ENCODE measurements around the gene BMPR1A. TPM values are rescaled to one million over a fixed set of nuclear protein-coding genes. Genes with fewer than 3 reads are reported as not detected.
"Not testable (repeated sequence)": the region's sequence is repeated elsewhere in the genome, so short reads cannot be mapped to it uniquely, and the experiment has no call there.

Gene BMPR1A
- total RNA-seq, 4 donors from 2014 or later, result 21.1 to 33.3 (median 26.7) TPM

DNA sequence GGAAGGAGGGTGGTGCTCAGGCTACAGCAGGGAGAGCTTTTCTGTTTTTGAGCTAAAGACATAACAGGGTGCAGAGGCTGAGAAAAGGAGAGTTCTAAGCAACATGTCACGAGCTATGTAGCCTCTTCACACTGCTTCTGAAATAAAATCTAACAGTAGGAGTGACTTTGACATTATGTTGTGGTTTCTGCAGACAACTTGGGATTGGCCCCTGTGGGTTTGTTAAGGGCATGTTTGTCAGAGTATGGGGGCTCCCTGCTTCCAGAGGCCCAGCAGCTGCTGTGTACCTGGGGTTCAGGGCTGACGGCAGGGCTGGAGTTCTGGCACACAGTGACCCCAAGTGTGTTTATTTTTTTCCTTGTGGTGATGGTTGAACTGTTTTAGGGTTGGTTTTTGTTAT, 176.3 kb downstream of the BMPR1A start:
- TF ChIP-seq, protein P1, sequence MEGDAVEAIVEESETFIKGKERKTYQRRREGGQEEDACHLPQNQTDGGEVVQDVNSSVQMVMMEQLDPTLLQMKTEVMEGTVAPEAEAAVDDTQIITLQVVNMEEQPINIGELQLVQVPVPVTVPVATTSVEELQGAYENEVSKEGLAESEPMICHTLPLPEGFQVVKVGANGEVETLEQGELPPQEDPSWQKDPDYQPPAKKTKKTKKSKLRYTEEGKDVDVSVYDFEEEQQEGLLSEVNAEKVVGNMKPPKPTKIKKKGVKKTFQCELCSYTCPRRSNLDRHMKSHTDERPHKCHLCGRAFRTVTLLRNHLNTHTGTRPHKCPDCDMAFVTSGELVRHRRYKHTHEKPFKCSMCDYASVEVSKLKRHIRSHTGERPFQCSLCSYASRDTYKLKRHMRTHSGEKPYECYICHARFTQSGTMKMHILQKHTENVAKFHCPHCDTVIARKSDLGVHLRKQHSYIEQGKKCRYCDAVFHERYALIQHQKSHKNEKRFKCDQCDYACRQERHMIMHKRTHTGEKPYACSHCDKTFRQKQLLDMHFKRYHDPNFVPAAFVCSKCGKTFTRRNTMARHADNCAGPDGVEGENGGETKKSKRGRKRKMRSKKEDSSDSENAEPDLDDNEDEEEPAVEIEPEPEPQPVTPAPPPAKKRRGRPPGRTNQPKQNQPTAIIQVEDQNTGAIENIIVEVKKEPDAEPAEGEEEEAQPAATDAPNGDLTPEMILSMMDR (IDR thresholded peaks at IDR 0.05), result no peak
- TF ChIP-seq POLR2A (IDR thresholded peaks at IDR 0.05) (no peak), EP300 (IDR thresholded peaks at IDR 0.05) (no peak), POLR2AphosphoS5 (IDR thresholded peaks at IDR 0.05) (no peak)
- Histone ChIP-seq H3K36me3 (peaks cover 14% of the 10 kb centered on the region), H3K27ac (no peak overlapping the region), H3K4me1 (no peaks in the 10 kb centered on the region), H3K9me3 (no peaks in the 10 kb centered on the region), H3K4me3 (no peak overlapping the region), H3K27me3 (no peaks in the 10 kb centered on the region)
- 92% methylated on average over 2 of the region's 2 CpGs for WGBS
- no peak for DNase-seq (ENCODE audit: low spot score in 2 of 2)

DNA sequence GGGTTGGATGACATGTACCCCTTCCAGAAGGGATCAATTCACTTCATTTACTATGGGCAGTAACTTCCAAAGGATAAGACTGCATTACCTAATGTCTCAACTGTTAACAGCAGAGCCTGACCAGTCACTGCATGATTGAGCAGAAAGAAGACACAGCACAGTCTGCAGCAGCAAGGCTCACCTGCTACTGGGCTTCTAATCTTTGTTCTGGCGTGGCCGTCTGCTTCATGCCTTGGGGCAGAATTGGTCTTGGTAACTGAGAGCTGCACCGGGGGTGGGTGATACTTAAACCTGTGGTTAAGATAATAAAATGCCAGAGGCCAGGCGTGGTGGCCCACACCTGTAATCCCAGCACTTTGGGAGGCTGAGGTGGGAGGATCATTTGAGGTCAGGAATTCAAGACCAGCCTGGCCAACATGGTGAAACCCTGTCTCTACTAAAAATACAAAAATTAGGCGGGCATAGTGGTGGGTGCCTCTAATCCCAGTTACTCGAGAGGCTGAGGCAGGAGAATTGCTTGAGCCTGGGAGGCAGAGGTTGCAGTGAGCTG, 177.8 kb downstream of the BMPR1A start:
- WGBS, result 93% methylated on average over 4 of the region's 6 CpGs
- H3K9me3 ChIP-seq, H3K27me3 ChIP-seq, H3K4me1 ChIP-seq, H3K27ac ChIP-seq, H3K4me3 ChIP-seq: not testable (repeated sequence)
- DNase-seq (ENCODE audit: low spot score in 2 of 2), result peak in 1 of 2 donors; percentile 70
- H3K36me3 ChIP-seq, result peaks cover 14% of the 10 kb centered on the region

DNA sequence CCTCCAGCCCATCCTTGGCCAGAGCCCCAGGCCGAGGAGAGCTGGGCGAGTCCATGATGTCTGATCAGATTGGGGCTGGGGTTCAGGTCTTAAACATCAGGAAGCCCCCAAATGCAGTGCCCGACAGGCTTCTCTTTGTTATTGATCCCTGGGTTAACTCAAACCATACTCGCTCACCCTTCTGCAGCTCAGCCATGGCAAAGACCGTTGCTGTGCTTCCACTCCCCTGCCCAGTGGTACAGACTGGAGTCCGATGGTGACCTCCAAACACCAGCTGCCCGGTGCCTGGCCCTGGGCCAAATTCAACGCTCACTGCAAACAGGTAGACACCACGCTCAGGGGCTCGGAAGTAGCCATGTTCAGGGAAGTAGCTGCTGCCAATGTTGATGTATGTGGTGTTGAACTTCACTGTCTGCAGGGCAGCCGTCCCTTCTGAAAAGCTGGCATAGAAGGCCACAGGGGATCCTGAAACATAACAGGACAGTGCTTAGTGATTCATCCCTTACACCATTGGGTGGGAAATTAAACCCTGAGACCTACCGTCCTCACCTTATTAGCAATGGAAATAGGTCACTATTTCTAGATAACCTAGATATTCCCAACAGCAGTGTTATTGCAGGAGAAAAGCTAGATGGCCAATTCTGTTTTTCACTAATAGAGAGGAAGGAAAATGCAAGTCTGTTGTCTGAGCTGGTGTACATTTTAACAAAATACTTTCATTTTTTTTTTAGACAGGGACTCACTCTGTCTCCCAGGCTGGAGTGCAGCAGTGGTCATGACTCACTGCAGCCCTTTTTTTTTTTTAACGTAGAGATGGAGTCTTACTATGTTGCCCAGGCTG, 180.5 kb downstream of the BMPR1A start:
- WGBS, result 81% methylated on average over 13 of the region's 13 CpGs
- H3K4me3 ChIP-seq, result no peak overlapping the region
- H3K36me3 ChIP-seq, result peaks cover 2% of the 10 kb centered on the region
- H3K27me3 ChIP-seq, result no peaks in the 10 kb centered on the region
- TF ChIP-seq POLR2A (IDR thresholded peaks at IDR 0.05), result no peak
- no peak for TF ChIP-seq EP300 (IDR thresholded peaks at IDR 0.05)
- TF ChIP-seq, protein P1 (IDR thresholded peaks at IDR 0.05), result no peak
- no peak for TF ChIP-seq POLR2AphosphoS5 (IDR thresholded peaks at IDR 0.05)
- no peaks in the 10 kb centered on the region for H3K9me3 ChIP-seq
- peak in 1 of 2 donors; percentile 75 for DNase-seq (ENCODE audit: low spot score in 2 of 2)
- no peak overlapping the region for H3K27ac ChIP-seq
- peaks cover 3% of the 10 kb centered on the region for H3K4me1 ChIP-seq

DNA sequence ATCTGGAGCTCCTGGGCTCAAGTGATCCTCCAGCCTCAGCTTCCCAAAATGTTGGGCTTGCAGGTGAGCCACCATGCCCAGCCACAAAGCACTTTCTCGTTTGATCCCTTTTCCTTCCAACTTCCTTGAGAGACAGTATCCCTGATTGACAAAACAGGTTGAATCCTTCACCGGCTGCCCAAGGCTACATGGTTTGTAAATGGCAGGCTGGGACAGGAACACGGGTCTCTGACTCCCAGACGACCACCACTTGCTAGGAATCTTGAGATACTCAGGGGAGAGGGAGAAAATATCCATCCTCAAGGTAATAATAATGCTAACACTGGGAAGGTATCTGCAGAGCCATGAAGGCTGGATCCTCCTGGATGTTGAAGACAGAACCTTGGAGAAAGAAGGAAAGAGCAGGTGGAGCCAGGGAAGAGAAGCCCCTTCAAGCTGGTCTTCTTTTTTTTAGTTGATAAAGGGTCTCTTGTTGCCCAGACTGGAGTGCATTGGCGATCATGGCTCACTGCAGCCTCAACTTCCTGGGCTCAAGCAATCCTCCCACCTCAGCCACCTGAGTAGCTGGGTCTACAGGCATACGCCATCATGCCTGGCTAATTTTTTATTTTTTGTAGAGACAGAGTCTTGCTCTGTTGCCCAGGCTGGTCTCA, 181.2 kb downstream of the BMPR1A start:
- WGBS, result 63% methylated on average over 6 of the region's 6 CpGs
- DNase-seq (ENCODE audit: low spot score in 2 of 2), result peak in 1 of 2 donors; percentile 38
- no peak overlapping the region for H3K27ac ChIP-seq
- H3K27me3 ChIP-seq, result no peaks in the 10 kb centered on the region
- H3K4me3 ChIP-seq, result no peak overlapping the region
- peaks cover 2% of the 10 kb centered on the region for H3K36me3 ChIP-seq
- peaks cover 3% of the 10 kb centered on the region for H3K4me1 ChIP-seq
- TF ChIP-seq EP300 (IDR thresholded peaks at IDR 0.05), result no peak
- TF ChIP-seq POLR2AphosphoS5 (IDR thresholded peaks at IDR 0.05), result no peak
- TF ChIP-seq POLR2A (IDR thresholded peaks at IDR 0.05), result no peak
- TF ChIP-seq, protein P1 (IDR thresholded peaks at IDR 0.05), result no peak
- no peaks in the 10 kb centered on the region for H3K9me3 ChIP-seq

DNA sequence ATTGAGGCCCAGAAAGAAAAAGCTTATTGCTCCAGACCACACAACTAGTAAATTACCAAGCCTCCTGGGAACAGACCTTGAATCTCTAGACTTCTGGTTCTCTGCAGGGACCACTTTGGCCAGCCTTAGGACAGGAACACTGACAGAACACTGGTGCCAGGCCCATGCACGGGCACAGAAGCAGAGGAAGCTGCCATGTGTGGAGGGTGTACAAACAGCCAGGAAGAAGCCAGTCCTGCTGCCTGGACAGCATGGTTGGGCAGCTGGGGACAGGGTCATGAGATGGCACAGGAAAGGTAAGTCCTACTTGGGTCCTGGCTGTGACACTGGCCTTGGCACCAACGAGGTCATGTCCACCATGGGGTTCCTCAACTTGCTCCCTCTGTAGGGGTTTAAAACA, 181.8 kb downstream of the BMPR1A start:
- H3K27ac ChIP-seq, result no peak overlapping the region

DNA sequence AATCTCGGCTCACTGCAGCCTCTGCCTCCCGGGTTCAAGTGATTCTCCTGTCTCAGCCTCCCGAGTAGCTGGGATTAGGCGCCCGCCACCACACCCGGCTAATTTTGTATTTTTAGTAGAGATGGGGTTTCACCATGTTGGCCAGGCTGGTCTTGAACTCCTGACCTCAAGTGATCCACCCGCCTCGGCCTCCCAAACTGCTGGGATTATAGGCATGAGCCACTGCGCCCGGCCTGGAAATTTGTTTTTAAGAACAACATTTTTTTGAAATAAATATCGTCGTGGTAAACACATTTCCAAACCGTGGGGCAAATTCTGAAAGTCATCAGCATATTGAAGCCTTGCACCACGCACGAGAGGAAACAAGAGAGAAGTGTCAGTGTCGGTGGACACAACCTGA, 183.7 kb downstream of the BMPR1A start:
- not testable (repeated sequence) for H3K4me3 ChIP-seq, H3K27ac ChIP-seq, H3K27me3 ChIP-seq, H3K9me3 ChIP-seq
- 83% methylated on average over 16 of the region's 16 CpGs for WGBS
- DNase-seq (ENCODE audit: low spot score in 2 of 2), result peak in 1 of 2 donors; percentile 47
- Histone ChIP-seq H3K36me3 (peaks cover 11% of the 10 kb centered on the region), H3K4me1 (peaks cover 15% of the 10 kb centered on the region)

More for the DNA sequence above, 181.8 kb downstream of the BMPR1A start:
- Histone ChIP-seq H3K36me3 (peaks cover 6% of the 10 kb centered on the region), H3K27me3 (no peaks in the 10 kb centered on the region), H3K4me3 (no peak overlapping the region), H3K9me3 (no peaks in the 10 kb centered on the region), H3K4me1 (peaks cover 3% of the 10 kb centered on the region)
- WGBS, result 88% methylated on average over 2 of the region's 2 CpGs
- DNase-seq (ENCODE audit: low spot score in 2 of 2), result peak in 1 of 2 donors; percentile 55
- TF ChIP-seq EP300 (IDR thresholded peaks at IDR 0.05) (no peak), POLR2A (IDR thresholded peaks at IDR 0.05) (no peak), POLR2AphosphoS5 (IDR thresholded peaks at IDR 0.05) (no peak)
- TF ChIP-seq, protein P1 (IDR thresholded peaks at IDR 0.05), result no peak

Measured in suprapubic skin (tissue), 4 donors.